ENCODE data around the gene FOCAD.

FOCAD gene

DNA sequence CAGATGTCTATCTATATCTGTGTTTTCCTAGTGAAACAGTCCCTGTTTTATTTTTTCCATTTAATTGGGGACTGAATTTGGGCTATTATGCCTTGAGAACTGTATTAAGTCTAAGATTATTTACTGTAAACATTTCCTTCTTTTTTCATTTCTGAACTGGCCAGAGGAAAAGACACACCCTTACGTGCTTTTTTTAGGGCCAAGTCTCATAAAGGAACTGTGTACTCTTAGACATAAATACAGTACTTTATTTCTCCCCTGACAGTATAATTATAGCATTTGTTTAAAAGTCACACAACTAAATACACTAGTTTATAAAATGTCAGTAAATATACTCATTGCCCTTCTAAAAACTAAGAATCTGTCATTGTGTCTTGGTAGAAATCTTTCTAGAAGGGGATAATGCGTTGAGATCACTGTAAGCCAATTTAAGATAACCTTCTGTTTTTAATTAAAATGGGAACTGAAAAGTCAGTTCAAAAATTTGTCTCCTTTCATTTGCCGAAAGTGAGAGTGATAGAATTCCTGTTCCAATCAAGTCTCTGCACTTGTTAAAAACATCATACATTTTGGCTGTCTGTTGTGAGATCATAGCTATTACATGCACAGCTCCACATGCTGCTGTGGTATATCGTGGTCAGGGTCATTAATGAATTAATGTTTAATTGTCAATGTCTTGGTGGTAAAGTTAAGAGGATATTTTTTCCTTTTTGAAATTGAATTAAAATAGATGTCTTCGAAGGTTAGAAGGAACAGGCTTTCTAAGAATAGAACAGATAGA is 132.1 kb downstream of the FOCAD start:
- no peaks in the 10 kb centered on the region for H3K27me3 ChIP-seq (ENCODE audit: control insufficient read depth, insufficient read depth, low read length)
- no peak overlapping the region for H3K27ac ChIP-seq (ENCODE audit: low read length)
- no peak overlapping the region for H3K4me3 ChIP-seq (ENCODE audit: low read length)
- no peak overlapping the region for H3K9ac ChIP-seq (ENCODE audit: low read length)
- no peaks in the 10 kb centered on the region for H3K36me3 ChIP-seq (ENCODE audit: control insufficient read depth, low read depth, low read length)
- no peaks in the 10 kb centered on the region for H3K9me3 ChIP-seq (ENCODE audit: control insufficient read depth, low read depth, low read length)
- peaks cover 5% of the 10 kb centered on the region for H3K4me1 ChIP-seq (ENCODE audit: control insufficient read depth, low read depth, low read length)

DNA sequence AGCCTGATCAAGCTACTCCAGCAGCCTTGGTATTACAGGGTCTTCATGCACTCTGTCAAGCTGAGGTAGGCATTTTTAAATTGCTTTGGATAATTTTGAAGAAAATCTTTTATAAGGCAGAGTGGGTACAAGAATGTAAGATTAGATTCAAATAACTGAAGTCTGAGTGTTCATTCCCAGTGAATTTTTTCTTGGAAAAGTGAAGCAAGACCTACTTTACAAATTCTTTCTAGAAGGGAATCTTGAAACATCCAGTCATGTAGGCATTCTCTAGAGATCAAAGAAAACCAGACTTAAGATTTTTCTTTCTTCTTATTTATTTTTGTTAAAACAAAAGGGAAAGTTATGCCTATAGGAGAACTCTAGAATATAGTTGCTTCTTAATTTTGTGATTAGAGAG is 139.0 kb downstream of the FOCAD start:
- H3K27ac ChIP-seq (ENCODE audit: low read length) = no peak overlapping the region
- no peaks in the 10 kb centered on the region for H3K27me3 ChIP-seq (ENCODE audit: control insufficient read depth, insufficient read depth, low read length)
- no peak overlapping the region for H3K4me3 ChIP-seq (ENCODE audit: low read length)
- H3K4me1 ChIP-seq (ENCODE audit: control insufficient read depth, low read depth, low read length) = peaks cover 5% of the 10 kb centered on the region
- H3K9me3 ChIP-seq (ENCODE audit: control insufficient read depth, low read depth, low read length) = no peaks in the 10 kb centered on the region
- no peak overlapping the region for H3K9ac ChIP-seq (ENCODE audit: low read length)
- peaks cover 7% of the 10 kb centered on the region for H3K36me3 ChIP-seq (ENCODE audit: control insufficient read depth, low read depth, low read length)

DNA sequence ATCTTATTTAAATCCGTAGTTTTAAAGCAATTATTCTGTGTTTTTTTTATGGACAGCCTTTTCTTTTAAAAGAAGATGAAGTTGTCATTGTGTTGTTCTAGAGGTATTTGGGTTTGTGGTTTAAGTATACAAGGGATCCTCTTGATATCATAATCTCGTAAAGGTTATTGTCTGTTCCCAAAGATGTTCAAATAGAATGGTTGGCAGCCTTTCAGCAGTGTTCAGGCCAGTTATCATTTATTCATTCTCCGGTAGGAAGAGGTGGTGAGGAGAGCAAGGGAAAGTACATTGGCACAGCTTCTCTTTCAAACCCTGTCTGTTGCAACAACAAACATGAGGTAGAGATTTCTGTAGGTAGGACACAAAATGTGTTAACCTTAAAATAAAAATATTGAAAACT is 147.0 kb downstream of the FOCAD start:
- Histone ChIP-seq H3K36me3 (ENCODE audit: control insufficient read depth, low read depth, low read length) (peaks cover 6% of the 10 kb centered on the region), H3K9ac (ENCODE audit: low read length) (no peak overlapping the region), H3K4me1 (ENCODE audit: control insufficient read depth, low read depth, low read length) (peaks cover 7% of the 10 kb centered on the region), H3K9me3 (ENCODE audit: control insufficient read depth, low read depth, low read length) (no peaks in the 10 kb centered on the region), H3K4me3 (ENCODE audit: low read length) (no peak overlapping the region), H3K27me3 (ENCODE audit: control insufficient read depth, insufficient read depth, low read length) (no peaks in the 10 kb centered on the region), H3K27ac (ENCODE audit: low read length) (no peak overlapping the region)

DNA sequence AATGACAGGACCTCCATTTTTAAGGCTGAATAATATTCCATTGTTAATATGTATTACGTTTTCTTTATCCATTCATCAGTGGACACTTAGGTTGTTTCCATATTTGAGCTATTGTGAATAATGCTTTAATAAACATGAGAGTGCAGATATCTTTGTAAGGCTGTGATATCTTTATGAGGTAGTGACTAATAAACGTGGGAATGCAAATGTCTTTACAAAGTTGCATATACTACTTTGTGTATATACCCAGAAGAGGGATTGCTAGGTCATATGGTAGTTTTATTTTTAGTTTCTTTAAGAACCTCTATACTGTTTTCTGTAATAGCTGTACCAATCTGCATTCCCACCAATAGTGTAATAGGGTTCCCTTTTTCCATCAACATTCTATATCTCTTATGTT is 148.7 kb downstream of the FOCAD start:
- Histone ChIP-seq H3K9me3 (ENCODE audit: control insufficient read depth, low read depth, low read length) (no peaks in the 10 kb centered on the region), H3K4me1 (ENCODE audit: control insufficient read depth, low read depth, low read length) (peaks cover 16% of the 10 kb centered on the region), H3K27me3 (ENCODE audit: control insufficient read depth, insufficient read depth, low read length) (no peaks in the 10 kb centered on the region), H3K9ac (ENCODE audit: low read length) (no peak overlapping the region), H3K36me3 (ENCODE audit: control insufficient read depth, low read depth, low read length) (peaks cover 6% of the 10 kb centered on the region), H3K4me3 (ENCODE audit: low read length) (no peak overlapping the region), H3K27ac (ENCODE audit: low read length) (no peak overlapping the region)

DNA sequence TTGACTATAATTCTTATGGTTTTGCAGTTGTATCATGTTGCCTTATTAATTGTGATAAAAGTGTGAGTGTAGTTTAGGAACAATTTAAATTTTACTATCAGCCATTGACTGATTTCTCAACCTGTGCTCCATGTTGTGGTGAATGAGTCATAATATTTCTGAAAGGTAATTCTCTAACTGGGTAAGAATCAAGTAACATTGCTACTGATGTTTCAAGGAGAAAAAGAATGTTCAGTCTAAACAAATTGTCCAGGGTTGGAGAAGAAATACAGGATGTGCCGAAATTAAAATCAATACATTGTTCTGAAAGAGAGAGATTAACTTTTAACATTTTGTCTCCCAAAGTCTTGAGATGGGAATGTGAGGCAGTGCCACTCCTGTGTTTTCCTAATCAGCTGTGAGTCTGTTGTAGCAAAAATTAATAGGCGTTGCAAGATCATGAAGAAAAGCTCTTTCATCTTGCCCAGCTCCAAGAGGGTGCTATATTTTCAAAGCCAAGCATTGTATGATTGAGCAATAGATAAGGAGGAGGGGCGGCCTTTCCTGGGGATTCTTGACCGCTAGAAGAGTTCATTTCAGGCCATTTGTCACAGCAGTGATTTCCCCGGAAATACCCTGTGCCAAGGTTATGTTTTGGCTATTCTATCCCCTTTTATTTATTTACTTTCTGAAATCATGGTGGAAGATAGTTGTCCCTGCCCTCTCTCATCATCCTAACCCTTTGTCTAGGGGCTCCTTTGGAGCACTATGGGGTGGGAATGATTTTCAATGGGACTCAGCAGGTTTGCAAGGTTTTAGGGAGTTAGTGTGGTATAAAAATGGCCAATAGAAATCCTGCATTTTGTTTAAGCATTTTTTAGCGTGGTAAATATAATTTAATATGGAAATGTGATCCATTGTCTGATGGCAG is 151.6 kb downstream of the FOCAD start:
- Histone ChIP-seq H3K4me3 (ENCODE audit: low read length) (no peak overlapping the region), H3K36me3 (ENCODE audit: control insufficient read depth, low read depth, low read length) (peaks cover 6% of the 10 kb centered on the region), H3K9me3 (ENCODE audit: control insufficient read depth, low read depth, low read length) (no peaks in the 10 kb centered on the region), H3K27ac (ENCODE audit: low read length) (no peak overlapping the region), H3K27me3 (ENCODE audit: control insufficient read depth, insufficient read depth, low read length) (no peaks in the 10 kb centered on the region), H3K9ac (ENCODE audit: low read length) (no peak overlapping the region), H3K4me1 (ENCODE audit: control insufficient read depth, low read depth, low read length) (peaks cover 16% of the 10 kb centered on the region)

GRCh38 chr9:20837166-20837565 is 153.1 kb downstream of the FOCAD start:
- Histone ChIP-seq H3K36me3 (ENCODE audit: control insufficient read depth, low read depth, low read length) (peaks cover 6% of the 10 kb centered on the region), H3K9me3 (ENCODE audit: control insufficient read depth, low read depth, low read length) (no peaks in the 10 kb centered on the region), H3K27me3 (ENCODE audit: control insufficient read depth, insufficient read depth, low read length) (no peaks in the 10 kb centered on the region), H3K4me3 (ENCODE audit: low read length) (no peak overlapping the region), H3K4me1 (ENCODE audit: control insufficient read depth, low read depth, low read length) (peaks cover 16% of the 10 kb centered on the region), H3K9ac (ENCODE audit: low read length) (no peak overlapping the region), H3K27ac (ENCODE audit: low read length) (no peak overlapping the region)

- H3K9me3 ChIP-seq (ENCODE audit: control insufficient read depth, low read depth, low read length) = no peaks in the 10 kb centered on the region
- no peak overlapping the region for H3K9ac ChIP-seq (ENCODE audit: low read length)
- H3K27me3 ChIP-seq (ENCODE audit: control insufficient read depth, insufficient read depth, low read length) = no peaks in the 10 kb centered on the region
- peaks cover 6% of the 10 kb centered on the region for H3K36me3 ChIP-seq (ENCODE audit: control insufficient read depth, low read depth, low read length)
- H3K4me1 ChIP-seq (ENCODE audit: control insufficient read depth, low read depth, low read length) = peaks cover 16% of the 10 kb centered on the region
- H3K4me3 ChIP-seq (ENCODE audit: low read length) = no peak overlapping the region
- H3K27ac ChIP-seq (ENCODE audit: low read length) = no peak overlapping the region
These were observed 154.2 kb downstream of the FOCAD start for GRCh38 chr9:20838218-20838617.

DNA sequence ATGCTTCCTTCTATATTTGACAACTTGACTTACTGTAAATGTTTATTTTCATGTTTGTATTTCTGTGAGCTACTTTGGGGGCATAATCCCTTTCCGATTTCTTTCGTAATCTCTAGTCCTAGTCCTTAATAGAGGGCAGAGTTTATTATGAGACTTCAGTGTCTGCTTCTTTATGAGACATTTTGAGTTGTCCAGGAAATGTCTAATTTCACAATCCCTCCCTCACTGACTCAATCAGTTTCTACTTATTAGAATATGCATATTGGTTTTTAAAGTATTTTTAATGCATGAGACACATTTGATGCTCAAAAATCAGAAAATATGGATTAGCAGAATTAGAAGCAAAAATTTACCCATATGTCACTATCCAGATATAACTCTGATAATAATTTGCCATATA is 160.9 kb downstream of the FOCAD start:
- no peaks in the 10 kb centered on the region for H3K36me3 ChIP-seq (ENCODE audit: control insufficient read depth, low read depth, low read length)
- no peaks in the 10 kb centered on the region for H3K9me3 ChIP-seq (ENCODE audit: control insufficient read depth, low read depth, low read length)
- H3K4me3 ChIP-seq (ENCODE audit: low read length) = no peak overlapping the region

GRCh38 chr9:20848490-20848889 is 164.4 kb downstream of the FOCAD start:
- Histone ChIP-seq H3K36me3 (ENCODE audit: control insufficient read depth, low read depth, low read length) (no peaks in the 10 kb centered on the region), H3K4me3 (ENCODE audit: low read length) (no peak overlapping the region), H3K27me3 (ENCODE audit: control insufficient read depth, insufficient read depth, low read length) (no peaks in the 10 kb centered on the region), H3K27ac (ENCODE audit: low read length) (no peak overlapping the region), H3K4me1 (ENCODE audit: control insufficient read depth, low read depth, low read length) (no peaks in the 10 kb centered on the region), H3K9ac (ENCODE audit: low read length) (no peak overlapping the region), H3K9me3 (ENCODE audit: control insufficient read depth, low read depth, low read length) (no peaks in the 10 kb centered on the region)

More for the DNA sequence above, 160.9 kb downstream of the FOCAD start:
- Histone ChIP-seq H3K27ac (ENCODE audit: low read length) (no peak overlapping the region), H3K27me3 (ENCODE audit: control insufficient read depth, insufficient read depth, low read length) (no peaks in the 10 kb centered on the region), H3K9ac (ENCODE audit: low read length) (no peak overlapping the region), H3K4me1 (ENCODE audit: control insufficient read depth, low read depth, low read length) (no peaks in the 10 kb centered on the region)

GRCh38 chr9:20853866-20854265 is 169.8 kb downstream of the FOCAD start:
- no peak overlapping the region for H3K27ac ChIP-seq (ENCODE audit: low read length)

GRCh38 chr9:20854444-20854843 is 170.4 kb downstream of the FOCAD start:
- no peak overlapping the region for H3K9ac ChIP-seq (ENCODE audit: low read length)
- no peak overlapping the region for H3K27ac ChIP-seq (ENCODE audit: low read length)
- H3K9me3 ChIP-seq (ENCODE audit: control insufficient read depth, low read depth, low read length) = no peaks in the 10 kb centered on the region
- peaks cover 3% of the 10 kb centered on the region for H3K4me1 ChIP-seq (ENCODE audit: control insufficient read depth, low read depth, low read length)
- H3K27me3 ChIP-seq (ENCODE audit: control insufficient read depth, insufficient read depth, low read length) = no peaks in the 10 kb centered on the region
- no peak overlapping the region for H3K4me3 ChIP-seq (ENCODE audit: low read length)
- H3K36me3 ChIP-seq (ENCODE audit: control insufficient read depth, low read depth, low read length) = no peaks in the 10 kb centered on the region

More at GRCh38 chr9:20853866-20854265, 169.8 kb downstream of the FOCAD start:
- no peak overlapping the region for H3K9ac ChIP-seq (ENCODE audit: low read length)
- no peaks in the 10 kb centered on the region for H3K27me3 ChIP-seq (ENCODE audit: control insufficient read depth, insufficient read depth, low read length)
- no peak overlapping the region for H3K4me3 ChIP-seq (ENCODE audit: low read length)
- no peaks in the 10 kb centered on the region for H3K9me3 ChIP-seq (ENCODE audit: control insufficient read depth, low read depth, low read length)
- peaks cover 3% of the 10 kb centered on the region for H3K4me1 ChIP-seq (ENCODE audit: control insufficient read depth, low read depth, low read length)
- H3K36me3 ChIP-seq (ENCODE audit: control insufficient read depth, low read depth, low read length) = no peaks in the 10 kb centered on the region
